HG02970 (cell line): ENCODE results near the gene ZFYVE21.

Source experiments
- ATAC-seq: cut with Tn5 transposase; IDR thresholded peaks from one replicate; pipeline ENCODE4 v1.9.1; 2021; ENCODE audit warnings: mild to moderate bottlenecking, moderate library complexity, moderate number of reproducible peaks; ENCODE audit not compliant: unreplicated experiment, low FRiP score

The ZFYVE21 gene

DNA sequence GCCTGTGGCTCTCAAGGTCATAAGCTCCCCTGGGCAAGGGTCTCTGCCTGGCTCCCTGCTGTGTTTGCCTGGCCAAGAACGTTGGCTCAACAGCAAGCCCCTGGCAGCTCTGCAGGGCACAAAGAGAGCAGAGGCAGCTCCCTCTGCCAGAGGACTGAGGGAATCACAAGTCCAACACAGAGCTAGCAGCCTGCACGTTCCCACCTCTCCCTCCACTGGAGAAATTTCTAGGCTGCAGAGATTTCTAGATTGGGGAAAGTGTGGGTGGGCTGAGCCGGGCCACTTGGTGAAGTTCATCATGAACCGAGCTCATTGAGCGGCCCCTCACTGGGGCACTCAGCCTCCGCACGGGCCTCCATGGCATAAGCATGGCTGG, 19.8 kb downstream of the ZFYVE21 start:
- no peak for ATAC-seq

GRCh38 chr14:103735815-103736545, 20.4 kb downstream of the ZFYVE21 start:
- no peak for ATAC-seq

DNA sequence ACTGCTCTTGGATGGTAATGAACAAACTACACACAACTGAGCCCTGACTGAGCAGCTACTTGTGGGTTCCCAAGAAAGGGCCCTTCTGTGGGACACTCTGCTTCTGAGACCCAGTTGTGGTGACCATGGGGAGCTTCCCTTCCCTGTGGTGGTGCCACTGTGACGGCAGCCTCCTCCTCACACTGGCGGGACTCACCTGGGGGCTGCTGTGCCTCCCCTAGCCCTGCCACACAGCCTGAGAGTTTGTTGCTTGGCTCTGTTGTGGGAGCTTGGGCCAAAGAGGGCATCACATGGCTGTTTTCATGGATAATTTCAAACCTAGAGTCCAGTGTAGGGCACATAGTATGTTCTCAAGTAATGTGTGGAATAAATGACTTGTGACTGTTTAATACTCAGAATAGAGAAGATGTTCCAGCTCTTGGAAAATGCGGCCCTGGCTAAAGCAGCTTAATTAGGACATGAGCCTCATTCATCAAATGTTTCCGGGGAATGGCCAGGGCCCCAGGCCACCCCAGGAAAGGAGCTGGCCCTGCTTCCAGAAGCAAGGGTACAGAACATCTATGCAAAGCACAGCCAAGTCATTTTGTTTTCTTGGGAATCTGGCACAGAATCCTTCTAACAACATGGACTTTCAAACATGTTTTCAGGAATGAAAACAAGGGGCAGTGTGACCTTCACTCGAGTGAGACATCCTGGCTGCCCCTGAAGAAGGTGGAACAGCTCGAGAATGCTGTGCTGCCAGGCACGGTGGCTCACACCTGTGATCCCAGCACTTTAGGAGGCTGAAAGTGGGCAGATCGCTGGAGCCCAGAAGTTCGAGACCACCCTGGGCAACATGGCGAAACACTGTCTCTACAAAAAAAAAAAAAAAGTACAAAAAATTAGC, 21.2 kb downstream of the ZFYVE21 start:
- no peak for ATAC-seq

DNA sequence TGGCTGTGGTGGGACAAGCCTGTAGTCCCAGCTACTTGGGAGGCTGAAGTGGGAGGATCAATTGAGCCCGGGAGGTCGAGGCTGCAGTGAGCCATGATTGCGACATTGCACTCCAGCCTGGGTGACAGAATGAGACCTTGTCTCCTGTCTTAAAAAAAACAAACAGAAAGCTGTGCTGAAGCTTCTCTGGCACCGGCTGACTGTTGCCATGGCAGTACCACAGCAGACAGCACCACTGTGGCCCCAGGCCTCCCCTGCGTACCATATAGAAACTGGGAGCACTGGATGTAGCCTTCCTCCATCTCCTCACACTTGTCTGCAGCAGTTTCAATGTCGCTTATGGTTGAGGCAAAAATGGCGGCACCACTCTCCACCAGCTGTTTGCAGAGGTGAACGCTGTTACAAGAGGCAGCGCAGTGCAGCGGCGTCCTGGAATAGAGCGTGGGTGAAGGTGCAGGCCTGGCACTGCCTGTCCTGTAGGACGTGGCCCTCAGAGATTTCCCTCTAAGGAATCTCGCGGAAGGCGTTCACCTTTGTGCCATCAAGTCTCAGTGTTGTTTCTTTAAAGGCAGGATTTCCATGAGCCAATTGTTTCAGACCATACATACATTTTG, 21.9 kb downstream of the ZFYVE21 start:
- no peak for ATAC-seq

DNA sequence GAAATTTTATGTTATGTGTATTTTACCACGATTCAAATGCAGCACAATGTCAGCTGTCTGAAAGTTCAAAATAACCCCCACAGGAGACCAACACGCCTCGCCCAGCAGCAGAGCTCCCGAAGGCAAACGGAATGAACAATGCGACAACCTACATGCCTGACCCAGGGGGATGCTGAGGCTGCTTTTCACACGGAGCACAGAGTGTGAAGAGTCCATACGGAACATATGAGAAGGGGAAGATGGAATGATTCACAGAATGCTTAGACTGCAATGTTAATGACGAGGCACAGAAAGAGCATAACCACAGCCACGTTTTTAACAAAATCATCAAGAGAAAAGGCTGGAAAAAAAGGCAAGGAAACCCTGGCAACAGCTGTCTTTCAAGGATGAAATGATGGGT, 22.6 kb downstream of the ZFYVE21 start:
- no peak for ATAC-seq

- ATAC-seq: no peak
These were observed 23.3 kb downstream of the ZFYVE21 start for GRCh38 chr14:103738701-103739451.

GRCh38 chr14:103739466-103739792, 23.8 kb downstream of the ZFYVE21 start:
- no peak for ATAC-seq

DNA sequence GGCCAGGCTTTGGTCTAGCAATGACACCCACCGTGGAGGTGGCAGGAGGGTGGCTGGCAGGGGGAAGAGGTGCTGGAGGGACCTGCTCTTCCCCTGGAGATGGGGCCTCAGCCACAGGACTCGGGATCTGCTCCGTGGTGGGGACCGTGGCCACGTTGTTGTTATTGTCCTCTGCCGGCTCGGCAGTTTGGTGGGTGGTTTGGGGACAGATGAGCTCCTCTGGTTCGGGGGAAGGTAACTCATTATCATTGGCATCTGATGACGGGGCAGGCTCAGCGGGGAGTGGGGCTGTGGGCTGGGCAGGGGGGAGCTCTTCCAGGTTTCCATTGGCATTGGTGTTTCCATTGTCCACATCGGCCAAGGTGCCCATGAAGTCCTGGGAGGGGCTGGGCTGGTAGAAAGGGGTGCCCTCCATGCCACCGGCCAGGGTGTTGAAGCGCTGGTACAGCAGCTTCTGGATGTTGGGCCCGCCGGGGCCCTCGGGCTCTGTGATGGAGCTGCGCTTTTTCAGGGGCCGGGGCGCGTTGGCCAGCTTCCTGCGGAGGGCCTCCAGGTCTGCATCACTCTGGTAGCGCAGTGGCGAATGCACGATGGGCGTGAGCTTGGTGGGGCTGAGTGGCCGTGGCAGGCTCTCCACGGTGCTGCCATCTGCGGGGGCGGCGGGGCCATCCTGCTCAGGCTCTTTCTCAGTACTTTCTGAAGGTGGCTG, 24.3 kb downstream of the ZFYVE21 start:
- ATAC-seq: no peak

DNA sequence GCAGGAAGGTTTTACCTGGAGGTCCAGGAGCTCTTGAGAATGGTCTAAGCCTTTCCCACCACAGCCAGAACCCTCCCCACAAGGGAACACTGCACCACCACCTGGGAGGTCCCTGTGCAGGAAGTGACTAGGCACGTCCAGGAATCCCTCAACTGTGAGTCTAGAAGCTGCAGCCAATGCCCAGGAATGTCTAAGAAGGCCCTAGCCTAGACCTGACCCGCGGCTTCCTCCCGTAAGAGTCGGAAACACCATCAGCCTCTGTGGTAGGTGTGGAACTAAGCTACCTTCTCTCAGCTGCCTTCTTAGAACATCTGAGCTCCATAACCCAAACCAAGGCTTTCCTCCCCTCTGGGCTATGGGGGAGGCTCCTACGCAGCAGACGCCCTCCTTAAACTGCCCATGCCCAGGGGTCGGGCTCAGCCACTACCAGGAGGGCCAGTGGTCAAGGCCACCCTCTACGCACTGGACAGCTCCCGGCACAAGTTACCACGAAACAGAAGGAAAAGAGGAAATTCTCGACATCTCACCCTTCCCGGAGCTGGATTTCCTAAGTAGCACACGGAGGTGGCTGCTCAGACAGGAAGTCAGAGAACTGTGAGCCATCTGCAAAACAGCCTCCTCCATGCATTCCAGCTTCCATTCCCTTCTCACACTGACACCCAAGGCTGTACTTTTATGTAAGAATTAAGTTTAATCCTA, 25.5 kb downstream of the ZFYVE21 start:
- ATAC-seq: no peak

DNA sequence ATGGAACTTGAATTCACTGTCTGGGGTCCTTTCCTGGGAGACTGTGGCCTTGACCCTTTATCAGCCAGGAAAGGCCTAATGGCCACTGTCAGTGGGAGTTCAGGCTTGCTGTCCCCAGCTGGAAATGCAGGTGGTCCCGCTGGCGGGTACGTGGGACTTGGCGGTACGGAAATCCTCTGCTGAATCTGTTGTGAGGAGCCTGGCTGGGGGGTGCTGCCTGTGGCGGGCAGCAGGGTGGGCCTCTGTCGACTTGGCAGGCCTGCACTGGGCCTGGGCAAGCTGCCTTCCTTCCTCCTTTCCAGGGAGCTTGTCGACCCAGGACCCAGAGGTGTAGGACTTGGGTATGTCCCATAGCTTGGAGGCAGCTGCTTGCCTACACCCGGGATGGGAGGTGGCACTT, 26.3 kb downstream of the ZFYVE21 start:
- ATAC-seq: no peak

GRCh38 chr14:103742499-103743255, 27.1 kb downstream of the ZFYVE21 start:
- ATAC-seq: no peak

DNA sequence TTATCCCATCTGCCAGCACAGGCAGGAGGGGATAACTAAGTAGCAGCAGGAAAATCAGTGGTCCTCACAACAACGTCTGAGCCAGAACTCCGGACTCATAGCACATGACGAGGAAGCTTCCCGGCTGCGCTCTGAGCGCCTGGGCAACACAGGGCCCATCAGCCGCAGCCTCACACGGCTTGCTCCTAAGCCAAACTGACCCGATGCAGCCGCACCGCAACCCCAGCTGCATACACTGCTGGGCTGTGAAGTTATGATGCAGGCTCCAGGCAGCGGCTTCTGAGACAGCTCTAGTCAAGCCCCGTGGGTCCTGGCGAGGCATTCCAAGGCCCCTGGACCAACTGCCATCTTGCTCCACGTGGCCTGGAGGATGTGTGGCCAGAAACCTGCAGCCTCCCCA, 28.1 kb downstream of the ZFYVE21 start:
- ATAC-seq: no peak

- no peak for ATAC-seq
These were observed 29.2 kb downstream of the ZFYVE21 start for GRCh38 chr14:103744621-103745395.

GRCh38 chr14:103745424-103745823, 29.8 kb downstream of the ZFYVE21 start:
- no peak for ATAC-seq

DNA sequence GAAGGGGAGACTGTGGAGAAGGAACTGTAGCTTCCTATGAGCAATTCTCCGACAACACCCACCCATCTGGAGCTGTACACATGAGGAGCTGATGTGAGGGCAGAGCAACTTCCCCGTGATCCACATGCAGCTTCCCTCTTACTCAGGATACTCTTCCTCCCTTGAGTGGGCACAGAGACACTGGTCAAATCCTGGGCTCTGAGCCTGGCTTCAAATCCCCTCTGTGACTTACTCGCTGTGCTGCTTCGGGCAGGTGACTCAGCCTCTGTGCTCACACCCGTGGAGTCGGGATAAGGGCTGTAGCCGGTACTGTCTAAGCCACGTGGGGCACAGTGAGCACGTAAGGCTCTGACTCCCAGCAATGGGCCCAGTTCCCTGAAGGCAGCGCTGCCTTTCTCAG, 31.1 kb downstream of the ZFYVE21 start:
- no peak for ATAC-seq

GRCh38 chr14:103748534-103748857, 32.9 kb downstream of the ZFYVE21 start:
- ATAC-seq: no peak

DNA sequence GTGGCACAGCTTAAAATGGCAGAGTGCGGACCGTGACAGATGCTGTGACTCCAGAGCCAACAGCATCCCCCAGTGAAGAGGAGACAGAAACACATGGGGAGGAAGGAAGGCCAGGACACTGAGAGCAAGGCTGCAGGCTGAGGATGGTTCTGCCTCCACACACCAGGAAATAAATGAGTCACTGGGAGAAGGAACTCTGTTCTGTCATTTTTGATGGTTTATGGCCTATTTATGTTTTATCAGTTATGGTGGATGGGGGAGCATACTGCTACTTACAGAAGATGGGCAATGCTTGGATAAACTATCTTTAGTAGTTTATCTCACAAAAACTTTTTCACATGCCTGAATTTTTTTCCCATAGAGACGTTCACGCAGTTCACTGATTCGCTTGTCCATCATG, 33.8 kb downstream of the ZFYVE21 start:
- ATAC-seq: no peak

- ATAC-seq: no peak
These were observed 34.2 kb downstream of the ZFYVE21 start for GRCh38 chr14:103749860-103750259.
